Upper lobe of left lung (tissue), 4 donors: ENCODE data around the gene BMP5.
A peak's percentile ranks its signal among the peaks of the same experiment; 100 is the strongest.

ENCODE experiments used
- EP300 ChIP-seq, 4 donors: sonication (generic); formaldehyde crosslinking; IDR thresholded peaks; one replicate each; pipeline ENCODE4 v1.5.1; 2017; ENCODE audit warnings: antibody characterized with exemption in 4 of 4, control low read depth in 2 of 4
- POLR2A ChIP-seq, 4 donors: fragments of 450-650 bp; IDR thresholded peaks; one replicate each; pipeline ENCODE4 v1.5.1; 2016 to 2017; ENCODE audit warnings: antibody characterized with exemption in 4 of 4, mild to moderate bottlenecking in 2 of 4
- POLR2AphosphoS5 ChIP-seq, 2 donors: sonication (generic); formaldehyde crosslinking; IDR thresholded peaks; one replicate each; pipeline ENCODE4 v1.5.1; 2017; ENCODE audit warnings: antibody characterized with exemption in 2 of 2
- TF ChIP-seq, protein P1 (sequence below), 6 experiments: fragments of 450-650 bp in 4 of 6; fragments of 200-600 bp in 2 of 6; sonication (generic) in 2 of 6; IDR thresholded peaks; one replicate each; pipeline ENCODE4 v1.5.1; 2016 to 2019; ENCODE audit warnings: antibody characterized with exemption in 6 of 6

DNA sequence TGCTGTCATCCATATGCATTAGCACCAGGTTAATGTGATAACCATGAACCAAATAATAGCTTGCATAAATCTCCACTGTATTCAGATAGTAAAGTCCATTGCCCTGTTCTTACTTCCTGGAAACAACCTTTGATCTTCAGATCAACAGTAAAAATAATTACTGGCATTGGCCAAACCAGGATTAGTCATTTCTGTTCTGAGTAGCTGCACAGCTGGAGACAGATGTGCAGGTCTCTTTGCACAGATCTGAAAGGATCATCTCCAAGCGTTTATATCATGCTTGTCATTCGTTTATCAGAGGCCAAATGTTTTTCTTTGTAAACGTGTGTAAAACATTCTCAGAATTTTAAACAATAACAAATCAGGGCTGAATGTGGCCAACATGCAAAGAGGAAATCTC, 162.0 kb downstream of the BMP5 start:
- TF ChIP-seq, protein P1, sequence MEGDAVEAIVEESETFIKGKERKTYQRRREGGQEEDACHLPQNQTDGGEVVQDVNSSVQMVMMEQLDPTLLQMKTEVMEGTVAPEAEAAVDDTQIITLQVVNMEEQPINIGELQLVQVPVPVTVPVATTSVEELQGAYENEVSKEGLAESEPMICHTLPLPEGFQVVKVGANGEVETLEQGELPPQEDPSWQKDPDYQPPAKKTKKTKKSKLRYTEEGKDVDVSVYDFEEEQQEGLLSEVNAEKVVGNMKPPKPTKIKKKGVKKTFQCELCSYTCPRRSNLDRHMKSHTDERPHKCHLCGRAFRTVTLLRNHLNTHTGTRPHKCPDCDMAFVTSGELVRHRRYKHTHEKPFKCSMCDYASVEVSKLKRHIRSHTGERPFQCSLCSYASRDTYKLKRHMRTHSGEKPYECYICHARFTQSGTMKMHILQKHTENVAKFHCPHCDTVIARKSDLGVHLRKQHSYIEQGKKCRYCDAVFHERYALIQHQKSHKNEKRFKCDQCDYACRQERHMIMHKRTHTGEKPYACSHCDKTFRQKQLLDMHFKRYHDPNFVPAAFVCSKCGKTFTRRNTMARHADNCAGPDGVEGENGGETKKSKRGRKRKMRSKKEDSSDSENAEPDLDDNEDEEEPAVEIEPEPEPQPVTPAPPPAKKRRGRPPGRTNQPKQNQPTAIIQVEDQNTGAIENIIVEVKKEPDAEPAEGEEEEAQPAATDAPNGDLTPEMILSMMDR (IDR thresholded peaks at IDR 0.05) = no peak
- no peak for TF ChIP-seq POLR2A (IDR thresholded peaks at IDR 0.05)
- TF ChIP-seq EP300 (IDR thresholded peaks at IDR 0.05) = no peak
- TF ChIP-seq POLR2AphosphoS5 (IDR thresholded peaks at IDR 0.05) = peak in 1 of 2 donors; percentile 44
